Measurements from ENCODE around the gene HELQ.

Gene HELQ

DNA sequence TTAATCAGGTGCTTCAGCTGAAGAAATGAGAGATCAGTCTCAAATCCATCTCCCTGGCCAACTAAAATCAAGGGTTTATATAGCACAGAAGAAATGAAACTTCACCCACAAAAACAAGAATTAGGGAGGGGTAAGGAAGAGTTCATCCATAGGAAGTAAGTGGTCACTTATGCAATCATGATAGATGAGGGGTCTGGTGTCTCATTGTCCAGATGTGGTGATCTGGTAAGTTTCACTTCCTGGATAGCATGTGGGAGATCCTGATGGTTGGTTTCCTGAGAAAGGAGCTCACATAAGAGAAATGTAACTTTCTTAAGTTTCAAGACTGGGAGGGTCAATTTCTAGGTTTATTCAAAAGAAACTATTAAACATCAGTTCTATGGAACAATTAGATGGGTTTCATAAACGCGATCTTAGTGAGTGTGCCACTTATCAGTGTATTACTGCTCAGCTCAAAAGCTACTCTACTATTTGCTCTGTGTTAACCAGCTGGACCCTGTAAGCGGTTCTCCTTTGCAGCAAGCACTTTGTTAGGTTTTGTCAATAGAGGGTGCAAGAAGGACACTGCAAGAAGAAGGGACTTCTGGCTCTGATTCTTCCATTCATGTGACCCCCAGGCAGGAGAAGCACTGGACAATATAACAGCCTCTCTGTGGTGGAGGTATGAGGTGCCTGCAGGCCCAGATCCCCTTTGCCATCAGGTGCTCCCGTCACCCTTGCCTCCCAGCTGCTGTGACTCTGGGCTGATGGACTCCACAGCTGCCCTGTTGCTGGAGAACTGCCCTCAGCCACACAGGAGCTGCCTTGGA lies 85.6 kb downstream of the HELQ start:
- no peak for DNase-seq (ENCODE audit: low spot score)

DNA sequence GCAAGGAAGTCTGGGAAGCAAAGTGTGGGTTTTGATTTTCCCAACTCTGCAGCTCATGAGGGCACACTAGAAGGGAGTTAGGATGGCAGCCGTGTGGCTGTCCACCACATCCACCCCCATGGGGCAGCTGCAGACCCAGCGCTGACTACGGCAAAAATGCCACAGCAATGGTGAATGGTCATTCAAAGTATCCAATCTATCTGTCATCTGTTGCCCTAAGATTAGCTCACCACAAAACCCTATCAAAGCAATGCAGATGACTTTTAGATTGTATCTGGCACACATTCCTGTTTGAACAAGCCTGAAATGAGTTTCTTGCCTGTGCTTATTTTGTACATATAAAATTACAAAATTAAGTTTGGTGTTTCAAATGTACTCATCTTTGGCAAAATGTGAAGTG lies 91.3 kb downstream of the HELQ start:
- DNase-seq (ENCODE audit: low spot score): no peak

DNA sequence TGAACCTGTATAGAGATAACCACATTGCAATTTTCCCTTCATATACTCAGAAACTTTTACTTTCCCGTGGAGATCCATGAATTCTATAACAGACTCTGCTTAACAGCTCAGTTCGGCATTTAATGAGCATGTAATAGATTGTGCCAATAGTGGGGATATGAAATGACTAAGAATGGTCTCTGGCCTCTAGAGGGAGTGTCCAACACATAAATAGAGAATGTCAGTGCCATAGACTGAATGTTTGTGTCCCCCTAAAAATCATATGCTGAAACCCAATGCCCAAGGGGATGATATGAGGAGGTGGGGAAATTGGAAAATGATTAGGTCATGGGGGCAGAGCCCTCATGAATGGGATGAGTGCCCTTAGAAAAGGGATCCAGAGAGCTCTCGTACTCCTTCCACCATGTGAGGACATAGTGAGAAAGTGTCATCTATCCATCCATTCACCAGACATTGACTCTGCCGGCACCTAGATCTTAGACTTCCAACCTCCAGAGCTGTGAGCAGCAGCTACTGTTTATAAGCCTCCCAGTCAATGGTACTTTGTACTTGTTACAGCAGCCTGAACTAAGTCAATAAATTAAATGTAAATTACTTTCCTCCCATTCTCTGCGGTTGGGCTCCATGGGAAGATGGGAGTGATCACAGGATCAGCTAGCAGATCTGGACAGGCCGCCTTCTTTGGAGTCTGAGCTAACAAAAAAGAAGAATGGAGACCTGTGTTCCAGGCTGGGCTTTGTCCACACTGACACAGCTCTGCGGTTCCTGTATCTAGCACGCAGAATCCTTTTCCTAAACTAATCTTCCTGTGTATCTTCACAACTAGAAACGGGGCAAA lies 92.9 kb downstream of the HELQ start:
- DNase-seq (ENCODE audit: low spot score): peak; percentile 78

DNA sequence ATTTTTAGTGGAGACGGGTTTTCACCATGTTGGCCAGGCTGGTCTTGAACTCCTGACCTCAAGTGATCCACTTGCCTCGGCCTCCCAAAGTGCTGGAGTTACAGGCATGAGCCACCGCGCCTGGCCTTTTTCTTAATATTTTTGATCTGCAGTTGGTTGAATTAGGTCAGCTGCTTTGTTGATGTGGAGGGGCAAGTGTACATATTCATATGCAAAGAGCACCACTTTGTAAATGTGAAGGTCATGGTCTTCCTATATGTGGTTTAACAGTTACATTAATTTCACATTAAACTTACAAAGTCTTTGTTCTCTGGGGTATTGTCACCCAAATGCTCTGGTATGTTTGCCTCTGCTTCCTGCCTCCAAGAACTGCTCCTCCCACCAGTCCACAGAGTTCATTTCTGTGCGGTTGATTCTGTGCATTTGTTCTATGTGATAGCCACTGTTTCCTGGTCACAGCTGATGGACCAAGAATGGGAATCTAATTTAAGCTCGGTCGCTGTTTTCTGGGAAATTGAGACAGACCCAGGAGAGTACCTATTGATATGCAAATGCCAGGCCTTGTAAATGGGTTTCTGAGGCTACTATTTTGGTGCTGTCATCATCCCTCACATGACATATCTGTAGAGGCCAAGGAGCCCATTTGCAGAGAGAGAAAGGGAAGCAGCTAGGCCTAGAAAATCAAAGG lies 94.1 kb downstream of the HELQ start:
- no peak for DNase-seq (ENCODE audit: low spot score)

DNA sequence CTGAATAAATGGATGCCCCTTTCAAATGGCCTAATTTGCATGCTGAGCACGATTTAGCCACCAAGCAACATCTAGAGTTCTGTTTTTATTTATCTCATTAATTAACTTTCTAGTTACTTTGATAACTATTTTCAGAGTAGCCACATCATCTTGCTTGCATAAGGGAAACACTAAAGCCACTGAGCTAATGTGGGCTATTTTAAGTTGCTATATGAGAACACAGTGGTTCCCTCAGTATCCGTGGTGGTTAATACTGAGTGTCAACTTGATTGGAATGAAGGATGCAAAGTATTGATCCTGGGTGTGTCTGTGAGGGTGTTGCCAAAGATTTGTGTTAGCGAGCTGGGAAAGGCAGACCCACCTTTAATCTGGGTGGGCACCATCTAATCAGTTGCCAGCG lies 95.6 kb downstream of the HELQ start:
- DNase-seq (ENCODE audit: low spot score): no peak

DNA sequence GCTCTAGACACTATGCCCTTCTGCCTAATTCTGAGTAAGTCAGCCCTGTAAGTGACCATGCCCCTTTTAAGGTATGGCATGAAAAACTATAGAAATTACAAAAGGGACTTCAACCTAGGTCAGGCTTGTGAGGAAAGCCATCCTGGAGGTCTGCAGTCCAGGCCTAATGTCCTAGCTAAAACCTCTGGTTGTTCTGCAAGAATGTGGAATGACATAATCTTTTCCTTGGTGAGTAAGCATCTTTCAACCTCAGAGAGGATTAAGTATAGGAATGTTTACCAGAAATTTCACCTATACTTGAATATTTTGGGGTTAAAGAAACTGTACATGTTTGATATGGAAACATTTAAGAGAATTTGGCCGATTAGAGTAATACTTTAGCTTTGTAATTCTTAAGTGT lies 97.2 kb downstream of the HELQ start:
- no peak for DNase-seq (ENCODE audit: low spot score)

All from COLO829 (cell line).